SK-N-MC (cell line): ENCODE data around the gene SOBP.

Source experiments
- DNase-seq: peaks from one replicate; pipeline ENCODE4 v3.0.0-alpha.2; 2011; ENCODE audit warnings: low read depth, low spot score
- H3K27ac ChIP-seq: fragments of 200-600 bp; sonication (generic); 2 replicates; pipeline ENCODE4 v1.5.1; 2016; ENCODE audit warnings: mixed run types
- H3K36me3 ChIP-seq: fragments of 200-600 bp; sonication (generic); 2 replicates; pipeline ENCODE4 v1.6.1; 2017; ENCODE audit warnings: antibody characterized with exemption, low read length, mixed read lengths; ENCODE audit not compliant: insufficient read depth
- H3K4me3 ChIP-seq: fragments of 200-600 bp; sonication (generic); 2 replicates; pipeline ENCODE4 v1.5.1; 2016
- H3K9ac ChIP-seq: fragments of 200-600 bp; sonication (generic); 2 replicates; pipeline ENCODE4 v1.8.0; 2017; ENCODE audit warnings: mixed run types, mixed read lengths; ENCODE audit not compliant: insufficient read length
- H3K9me3 ChIP-seq: fragments of 200-600 bp; sonication (generic); 2 replicates; pipeline ENCODE4 v1.6.1; 2017; ENCODE audit warnings: low read depth, mild to moderate bottlenecking, antibody characterized with exemption, low read length, moderate library complexity, mixed read lengths
- EZH2 ChIP-seq: fragments of 200-600 bp; sonication (generic); IDR thresholded peaks from one replicate; pipeline ENCODE4 v1.6.1; 2017; ENCODE audit warnings: antibody characterized with exemption
- FOXP2 ChIP-seq: optimal IDR thresholded peaks from 2 replicates; pipeline ENCODE3; 2011; ENCODE audit warnings: mild to moderate bottlenecking, moderate library complexity; ENCODE audit not compliant: insufficient read depth; ENCODE audit errors: extremely low read length, control extremely low read depth
- POLR2AphosphoS5 ChIP-seq: IDR thresholded peaks from 2 replicates; pipeline ENCODE4 v1.6.1; 2012; ENCODE audit warnings: mild to moderate bottlenecking, low read depth, low read length, borderline replicate concordance

SOBP gene

GRCh38 chr6:107622269-107622668, 132.4 kb downstream of the SOBP start:
- H3K4me3 ChIP-seq: no peak overlapping the region
- no peak overlapping the region for H3K9ac ChIP-seq
- H3K36me3 ChIP-seq: no peaks in the 10 kb centered on the region
- TF ChIP-seq POLR2AphosphoS5: no peak
- TF ChIP-seq FOXP2: no peak
- TF ChIP-seq EZH2: no peak
- no peak for DNase-seq
- H3K27ac ChIP-seq: no peak overlapping the region
- no peaks in the 10 kb centered on the region for H3K9me3 ChIP-seq

- no peak for DNase-seq
- H3K9ac ChIP-seq: no peak overlapping the region
- no peaks in the 10 kb centered on the region for H3K9me3 ChIP-seq
- TF ChIP-seq FOXP2 (no peak), EZH2 (no peak), POLR2AphosphoS5 (no peak)
- H3K36me3 ChIP-seq: no peaks in the 10 kb centered on the region
- H3K27ac ChIP-seq: no peak overlapping the region
- H3K4me3 ChIP-seq: no peak overlapping the region
Observed at GRCh38 chr6:107624050-107624449, 134.1 kb downstream of the SOBP start.

- no peak for TF ChIP-seq EZH2
- no peak for TF ChIP-seq POLR2AphosphoS5
- no peak for TF ChIP-seq FOXP2
- H3K27ac ChIP-seq: no peak overlapping the region
- no peak overlapping the region for H3K4me3 ChIP-seq
- H3K9ac ChIP-seq: no peak overlapping the region
- H3K9me3 ChIP-seq: no peaks in the 10 kb centered on the region
- DNase-seq: no peak
- H3K36me3 ChIP-seq: no peaks in the 10 kb centered on the region
Observed at GRCh38 chr6:107624541-107624940, 134.6 kb downstream of the SOBP start.

- TF ChIP-seq EZH2 (no peak), FOXP2 (no peak), POLR2AphosphoS5 (no peak)
- Histone ChIP-seq H3K36me3 (no peaks in the 10 kb centered on the region), H3K4me3 (no peak overlapping the region), H3K9ac (no peak overlapping the region), H3K9me3 (no peaks in the 10 kb centered on the region), H3K27ac (no peak overlapping the region)
- no peak for DNase-seq
Observed at GRCh38 chr6:107625264-107625663, 135.3 kb downstream of the SOBP start.

GRCh38 chr6:107626645-107627044, 136.7 kb downstream of the SOBP start:
- Histone ChIP-seq H3K4me3 (no peak overlapping the region), H3K27ac (no peak overlapping the region), H3K9me3 (no peaks in the 10 kb centered on the region), H3K9ac (no peak overlapping the region), H3K36me3 (no peaks in the 10 kb centered on the region)
- no peak for TF ChIP-seq POLR2AphosphoS5
- TF ChIP-seq FOXP2: no peak
- no peak for TF ChIP-seq EZH2
- no peak for DNase-seq

GRCh38 chr6:107627969-107628368, 138.1 kb downstream of the SOBP start:
- H3K27ac ChIP-seq: no peak overlapping the region
- TF ChIP-seq EZH2 (no peak), POLR2AphosphoS5 (no peak), FOXP2 (no peak)
- no peaks in the 10 kb centered on the region for H3K9me3 ChIP-seq
- H3K4me3 ChIP-seq: no peak overlapping the region
- H3K9ac ChIP-seq: no peak overlapping the region
- no peaks in the 10 kb centered on the region for H3K36me3 ChIP-seq
- DNase-seq: no peak

GRCh38 chr6:107628878-107629277, 139.0 kb downstream of the SOBP start:
- H3K9ac ChIP-seq: no peak overlapping the region
- TF ChIP-seq POLR2AphosphoS5 (no peak), EZH2 (no peak), FOXP2 (no peak)
- H3K4me3 ChIP-seq: no peak overlapping the region
- no peak for DNase-seq
- H3K9me3 ChIP-seq: no peaks in the 10 kb centered on the region
- H3K36me3 ChIP-seq: no peaks in the 10 kb centered on the region
- no peak overlapping the region for H3K27ac ChIP-seq

- no peaks in the 10 kb centered on the region for H3K36me3 ChIP-seq
- no peaks in the 10 kb centered on the region for H3K9me3 ChIP-seq
- TF ChIP-seq FOXP2: no peak
- TF ChIP-seq POLR2AphosphoS5: no peak
- no peak for TF ChIP-seq EZH2
- H3K27ac ChIP-seq: no peak overlapping the region
- no peak overlapping the region for H3K4me3 ChIP-seq
- DNase-seq: no peak
- no peak overlapping the region for H3K9ac ChIP-seq
Observed at GRCh38 chr6:107629548-107630129, 139.7 kb downstream of the SOBP start.
